Measurements from ENCODE around the gene LRBA. TPM values are rescaled to one million over a fixed set of nuclear protein-coding genes. Genes with fewer than 3 reads are reported as not detected.

Gene LRBA
- total and polyA plus RNA-seq, 2 of the 4 experiments (the other 2 are of a cell fraction): 10.2 to 51.6 TPM

DNA sequence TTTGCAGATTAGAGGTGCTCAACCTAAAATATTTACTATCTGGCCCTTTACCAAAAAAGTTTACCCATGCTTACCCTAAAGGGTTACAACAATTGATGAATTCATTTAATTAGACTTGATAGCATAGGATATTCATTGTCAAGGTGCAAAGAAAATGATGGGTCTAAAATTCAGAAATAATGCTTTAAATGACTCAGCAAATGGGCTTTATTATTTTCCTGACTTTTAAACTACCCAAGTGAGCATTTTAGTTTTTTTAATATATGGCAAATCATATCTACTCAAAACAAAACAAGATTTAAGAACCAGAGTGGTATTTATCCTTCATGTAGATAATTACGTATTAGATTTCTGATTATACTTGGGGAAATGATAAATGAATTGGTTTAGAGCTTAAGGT is 701.1 kb downstream of the LRBA start:
- Histone ChIP-seq H3K9me1 (ENCODE audit: insufficient read depth, low read length) (peaks cover 3% of the 10 kb centered on the region; the same call in 1 of the 2 replicates), H4K91ac (ENCODE audit: insufficient read depth, low read depth, low read length) (no peak overlapping the region), H2BK5ac (ENCODE audit: low read depth, low read length, poor library complexity, severe bottlenecking) (no peak overlapping the region), H2BK20ac (ENCODE audit: low read depth, low read length) (no peak overlapping the region), H2AFZ (replicated peaks; ENCODE audit: low read length, poor library complexity) (no peak overlapping the region), H2BK120ac (ENCODE audit: low read depth, low read length) (no peak overlapping the region), H3K23ac (ENCODE audit: low read depth, low read length) (no peak overlapping the region), H3K79me1 (ENCODE audit: low read depth in 1 of 2, low read length in 2 of 2) (no peaks in the 10 kb centered on the region), H3K36me3 (ENCODE audit: control insufficient read depth, insufficient read depth, low read length) (no peaks in the 10 kb centered on the region), H3K4me2 (ENCODE audit: low read depth, low read length) (no peak overlapping the region), H2BK15ac (ENCODE audit: low read depth, low read length) (no peak overlapping the region), H3K56ac (ENCODE audit: extremely low read depth, insufficient read depth, low read length) (no peak overlapping the region), H3K27ac (ENCODE audit: insufficient read depth, low read length) (no peak overlapping the region), H2AK5ac (ENCODE audit: low read depth, low read length) (no peak overlapping the region), H3K9me3 (ENCODE audit: control insufficient read depth, insufficient read depth, low read length) (no peaks in the 10 kb centered on the region), H3K27me3 (ENCODE audit: control insufficient read depth, insufficient read depth, low read length) (no peaks in the 10 kb centered on the region), H3K4ac (ENCODE audit: low read depth, low read length) (no peak overlapping the region), H3K4me1 (ENCODE audit: control insufficient read depth, insufficient read depth, low read length) (peaks cover 6% of the 10 kb centered on the region), H3K18ac (ENCODE audit: low read depth, low read length) (no peak overlapping the region), H4K8ac (ENCODE audit: low read depth in 2 of 2, low read length in 2 of 2) (no peak overlapping the region), H3K9ac (ENCODE audit: low read depth, low read length) (no peak overlapping the region), H2AK9ac (replicated peaks; ENCODE audit: low read depth, low read length, poor library complexity) (no peak overlapping the region), H3K4me3 (ENCODE audit: insufficient read depth, low read depth, low read length) (no peak overlapping the region), H4K20me1 (ENCODE audit: insufficient read depth, low read length) (no peaks in the 10 kb centered on the region), H3K14ac (replicated peaks; ENCODE audit: low read depth, low read length) (no peak overlapping the region), H4K5ac (ENCODE audit: low read depth, low read length) (no peak overlapping the region)
- ChIA-PET POLR2A (ENCODE audit: unreplicated experiment) (no interaction called here), CTCF (interaction anchor here (0.6 kb wide), 1 partner anchor 186 kb away, joined by 3 read pairs; no protein-coding TSS in a partner anchor)
- no CpG with 5 or more reads among the region's 1 CpG for WGBS, 2 experiments (ENCODE audit: extremely low coverage in 2 of 2, insufficient read length in 1 of 2)
- dilution Hi-C loops (cut with HindIII; ENCODE audit: low sequenced_read_pairs, unreplicated experiment) (no loop called here), in situ Hi-C loops (cut with MboI; ENCODE audit: low sequenced_read_pairs) (no loop called here), intact Hi-C loops (cut with micrococcal nuclease) (no loop called here)
- ATAC-seq (ENCODE audit: low read depth) (no peak), DNase-seq (no peak)
- no TSS peak for BruUV-seq (replicated peaks)
- TF ChIP-seq NFE2L2 (IDR thresholded peaks at IDR 0.05; ENCODE audit: low read depth, low read length) (peak; percentile 40; the same call in 1 of the 2 replicates), RCOR1 (IDR thresholded peaks at IDR 0.05; ENCODE audit: insufficient replicate concordance, low read length) (no peak)
